Motor neuron (in vitro differentiated cells): ENCODE data around the gene PRORP. TPM values are rescaled to one million over a fixed set of nuclear protein-coding genes. Genes with fewer than 3 reads are reported as not detected.

Experiments used
- ATAC-seq, 8 experiments: fragments of 200-7000 bp; cut with Tn5 transposase; replicated peaks in 6 of 8; 2 replicates each; pipeline ENCODE4 v1.8.0; 2021; ENCODE audit warnings: mild to moderate bottlenecking in 8 of 8, moderate library complexity in 8 of 8
- H3K27ac ChIP-seq, 2 donors: fragments of 250-450 bp; sonication (Bioruptor Pico); 2 replicates each; pipeline ENCODE4 v1.9.0; 2021; ENCODE audit warnings: antibody characterized with exemption in 2 of 2, mild to moderate bottlenecking in 2 of 2, moderate library complexity in 1 of 2
- H3K4me1 ChIP-seq, 2 donors: fragments of 250-450 bp; sonication (Bioruptor Pico); replicated peaks in 1 of 2; 2 replicates each; pipeline ENCODE4 v1.6.1; 2021; ENCODE audit warnings: antibody characterized with exemption in 2 of 2, mild to moderate bottlenecking in 2 of 2, moderate library complexity in 1 of 2
- H3K4me3 ChIP-seq, 5 donors: fragments of 250-450 bp; sonication (Bioruptor Pico); 2 replicates each; pipeline ENCODE4 v1.9.0; 2021; ENCODE audit warnings: antibody characterized with exemption in 5 of 5, mild to moderate bottlenecking in 5 of 5, moderate library complexity in 4 of 5
- WGBS, 10 experiments: fragments of 450-650 bp; shearing (Covaris generic); methylation state at CpG; one replicate each; pipeline ENCODE4 v1.0.0; 2022; 5-methylcytosine and 5-hydroxymethylcytosine counted together
- in situ Hi-C, 9 experiments: fragments of 400-800 bp; cut with MboI; loops; one replicate each; pipeline ENCODE4 v1.15.0; 2021; ENCODE audit warnings: low sequenced_read_pairs in 9 of 9, low pct_unique_long_range_greater_than_20kb in 2 of 9; ENCODE audit not compliant: unreplicated experiment in 9 of 9
- total RNA-seq, 8 experiments: library from RNA; unstranded; fragments of 300-600 nt; gene quantifications; 2 replicates each; pipeline versions ENCODE4 v1.2.3 to v1.2.4, GENCODE V29; 2022

The PRORP gene
- total RNA-seq, 8 experiments from 2014 or later, result 9.5 to 44.5 (median 20.7) TPM

DNA sequence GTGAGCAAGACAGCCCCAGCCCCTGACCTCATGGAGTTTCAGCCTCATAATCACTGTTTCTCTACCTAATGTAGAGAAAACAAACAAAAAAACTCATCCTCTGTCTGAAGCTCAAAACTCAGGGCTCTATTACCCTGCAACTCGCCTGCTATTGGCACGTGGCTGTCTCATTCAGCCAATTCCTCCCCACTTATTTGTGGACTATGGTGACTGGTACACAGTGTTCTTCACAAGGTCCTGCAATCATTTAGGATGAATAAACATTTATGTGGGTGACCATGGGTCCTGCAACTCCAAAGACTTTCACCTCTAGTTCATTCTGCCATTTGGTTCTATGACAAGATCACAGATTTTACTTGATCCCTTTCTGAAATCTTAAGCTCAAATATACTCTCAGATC lies 5.2 kb upstream of the PRORP start:
- Histone ChIP-seq H3K4me1 (peaks cover 4 to 5% of the 10 kb centered on the region in 2 donors), H3K4me3 (no peak overlapping the region), H3K27ac (no peak overlapping the region)
- no peak for ATAC-seq
- 83 to 100% (median 96%) methylated on average over 1 to 2 of the region's 2 CpGs; no CpG with 5 or more reads in 2 of the 10 experiments for WGBS, 10 experiments
- in situ Hi-C loops, result no loop called here

DNA sequence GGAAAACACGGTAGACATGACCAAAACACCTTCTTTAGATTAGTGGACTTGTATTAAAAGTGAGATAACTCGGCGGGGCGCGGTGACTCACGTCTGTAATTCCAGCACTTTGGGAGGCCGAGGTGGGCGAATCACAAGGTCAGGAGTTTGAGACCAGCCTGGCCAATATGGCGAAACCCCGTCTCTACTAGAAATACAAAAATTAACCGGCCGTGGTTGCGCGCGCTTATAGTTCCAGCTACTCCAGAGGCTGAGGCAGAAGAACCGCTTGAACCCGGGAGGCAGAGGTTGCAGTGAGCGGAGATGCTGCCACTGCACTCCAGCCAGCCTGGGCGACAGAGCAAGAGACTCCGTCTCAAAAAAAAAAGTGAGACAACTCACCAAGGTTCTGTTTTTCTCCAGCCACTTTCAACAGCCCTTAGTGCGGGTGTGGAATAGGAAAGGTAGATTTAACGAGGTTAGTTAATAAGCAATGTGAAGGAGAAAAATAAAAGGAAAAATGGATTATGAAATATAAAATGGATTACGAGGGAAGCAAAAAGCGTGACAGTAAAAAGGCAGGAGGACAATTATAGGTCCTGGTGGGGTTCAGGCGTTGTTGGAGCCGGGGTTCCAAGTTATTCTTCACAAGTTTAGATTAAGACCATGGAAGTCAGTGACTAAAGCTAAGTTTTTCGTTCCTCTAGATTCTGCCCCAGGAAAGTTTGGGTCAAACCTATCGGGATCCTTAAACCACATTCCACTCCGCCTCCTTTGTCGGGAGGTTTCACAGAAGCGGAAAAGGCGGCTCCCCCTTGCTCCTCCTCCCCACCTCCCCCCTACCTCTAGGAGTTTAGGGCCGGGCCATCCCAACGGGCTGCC lies 1.1 kb upstream of the PRORP start:
- WGBS, 10 experiments, result 0 to 39% (median 7%) methylated on average over 4 to 25 of the region's 34 CpGs; no CpG with 5 or more reads in 1 of the 10 experiments
- ATAC-seq, result peak in 2 of 8 experiments; percentile 61 to 63
- Histone ChIP-seq H3K4me1 (peaks cover 10 to 12% of the 10 kb centered on the region in 2 donors), H3K4me3 (peak overlapping the region; percentile 85 to 100 (median 96)), H3K27ac (peak overlapping the region; percentile 78 to 95)
- in situ Hi-C loops, result no loop called here

DNA sequence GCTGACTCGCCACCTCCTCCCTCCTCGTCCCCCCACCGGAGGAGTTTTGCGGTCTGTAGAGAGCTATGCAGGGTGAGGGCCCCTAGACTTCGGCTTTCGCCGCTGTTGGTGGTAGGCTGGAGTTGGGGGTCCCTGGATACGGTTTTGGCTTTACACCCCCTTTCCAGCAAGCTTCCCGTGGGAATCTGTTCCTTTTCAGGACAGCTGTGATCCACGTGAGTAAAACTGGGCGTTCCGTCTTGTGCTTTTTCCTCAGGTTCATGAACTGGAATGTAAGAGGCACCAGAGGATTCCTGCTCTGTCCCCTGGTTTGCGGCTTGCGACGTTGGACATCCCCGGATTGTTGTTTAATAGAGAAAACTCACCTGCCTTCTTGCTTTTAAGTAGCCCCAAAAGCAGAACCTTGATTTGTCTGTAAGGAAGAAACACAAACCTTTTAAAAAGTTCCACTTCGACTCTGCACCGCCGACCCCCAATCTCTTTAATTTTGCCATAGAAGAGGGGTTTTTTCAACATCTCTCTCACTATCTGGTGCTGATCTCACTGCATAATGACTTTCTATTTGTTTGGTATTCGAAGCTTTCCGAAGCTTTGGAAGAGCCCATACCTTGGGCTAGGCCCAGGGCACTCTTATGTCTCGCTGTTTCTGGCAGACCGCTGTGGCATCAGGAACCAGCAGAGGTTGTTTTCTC lies 490 bp downstream of the PRORP start:
- ATAC-seq, result peak; percentile 26 to 65 (median 37)
- H3K27ac ChIP-seq, result peak overlapping the region in 1 of 2 donors; percentile 95
- peaks cover 10 to 12% of the 10 kb centered on the region in 2 donors for H3K4me1 ChIP-seq
- H3K4me3 ChIP-seq, result peak overlapping the region; percentile 85 to 100 (median 96)
- in situ Hi-C loops, result no loop called here
- 0 to 33% (median 9%) methylated on average over 1 to 18 of the region's 23 CpGs; no CpG with 5 or more reads in 2 of the 10 experiments for WGBS, 10 experiments

DNA sequence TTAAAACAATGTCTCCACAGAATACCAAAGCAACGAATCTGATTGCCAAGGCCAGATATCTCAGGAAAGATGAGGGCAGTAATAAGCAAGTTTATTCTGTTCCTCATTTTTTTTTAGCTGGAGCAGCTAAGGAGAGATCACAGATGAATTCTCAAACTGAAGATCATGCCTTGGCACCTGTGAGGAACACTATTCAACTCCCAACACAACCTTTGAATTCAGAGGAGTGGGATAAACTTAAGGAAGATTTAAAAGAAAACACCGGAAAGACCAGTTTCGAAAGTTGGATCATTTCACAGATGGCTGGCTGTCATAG lies 994 bp downstream of the PRORP start:
- Histone ChIP-seq H3K27ac (no peak overlapping the region), H3K4me3 (peak overlapping the region; percentile 85 to 100 (median 96)), H3K4me1 (peaks cover 10 to 12% of the 10 kb centered on the region in 2 donors)
- in situ Hi-C loops, result no loop called here
- ATAC-seq, result no peak
- 10 to 88% (median 60%) methylated on average over 2 to 3 of the region's 3 CpGs; no CpG with 5 or more reads in 4 of the 10 experiments for WGBS, 10 experiments

DNA sequence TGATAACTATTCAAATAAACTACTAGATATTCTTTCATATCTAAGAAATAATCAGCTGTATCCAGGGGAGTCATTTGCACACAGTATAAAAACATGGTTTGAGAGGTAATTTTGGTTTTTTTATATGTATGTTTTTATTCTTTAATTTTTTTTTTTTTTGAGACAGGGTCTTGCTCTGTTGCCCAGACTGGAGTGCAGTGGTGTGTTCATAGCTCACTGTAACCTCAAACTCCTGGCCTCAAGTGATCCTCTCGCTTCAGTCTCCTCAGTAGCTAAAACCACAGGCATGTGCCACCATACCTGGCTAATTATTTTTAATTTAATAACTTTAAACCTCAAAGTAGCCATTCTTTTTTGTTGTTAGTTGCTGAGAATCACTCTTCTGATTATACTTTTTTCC lies 1.8 kb downstream of the PRORP start:
- Histone ChIP-seq H3K27ac (no peak overlapping the region), H3K4me1 (peaks cover 10 to 12% of the 10 kb centered on the region in 2 donors), H3K4me3 (no peak overlapping the region)
- 75 to 100% (median 100%) methylated on average over 1 of the region's 1 CpG; no CpG with 5 or more reads in 1 of the 10 experiments for WGBS, 10 experiments
- ATAC-seq, result no peak
- in situ Hi-C loops, result no loop called here

DNA sequence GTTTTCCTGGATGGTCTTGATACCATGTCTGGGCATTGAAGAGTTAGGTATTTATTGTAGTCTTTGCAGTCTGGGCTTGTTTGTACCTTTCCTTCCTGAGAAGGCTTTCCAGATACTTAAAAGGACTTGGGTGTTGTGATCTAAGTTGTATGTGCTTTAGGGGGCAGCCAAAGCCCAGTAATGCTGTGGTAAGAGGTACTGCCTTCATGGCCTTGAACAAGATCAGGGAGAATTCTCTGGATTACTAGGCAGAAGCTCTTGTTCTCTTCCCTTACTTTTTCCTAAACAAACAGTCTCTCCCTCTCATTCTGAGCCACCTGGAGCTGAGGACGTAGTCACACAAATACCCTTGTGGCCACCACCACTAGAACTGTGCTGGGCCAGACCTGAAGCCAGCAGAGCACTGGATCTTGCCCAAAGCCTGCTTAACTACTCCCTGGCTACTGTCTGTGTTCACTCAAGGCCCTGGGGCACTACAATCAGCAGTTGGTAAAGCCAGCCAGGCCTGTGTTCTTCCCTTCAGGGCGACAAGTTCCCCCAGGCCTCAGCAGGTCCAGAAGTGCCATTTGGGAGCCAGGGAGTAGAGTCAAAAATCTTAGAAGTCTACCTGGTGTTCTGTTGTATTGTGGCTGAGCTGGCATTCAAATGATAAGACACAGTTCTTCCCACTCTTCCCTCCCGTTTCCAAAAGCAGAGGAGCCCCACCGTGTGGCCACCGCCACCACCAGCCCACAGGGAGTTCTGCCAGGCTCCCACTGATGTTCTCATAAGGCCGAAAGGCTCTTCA lies 11.4 kb downstream of the PRORP start:
- in situ Hi-C loops, result loop anchor here in 6 of 9 experiments (10.0 to 25.0 kb wide), 3 partner anchors 154 to 281 kb away; partner anchors contain the start of genes NFKBIA (in 3 of the 6) and PSMA6 (in 1 of the 6)
- Histone ChIP-seq H3K4me3 (no peak overlapping the region), H3K4me1 (no peaks in the 10 kb centered on the region), H3K27ac (no peak overlapping the region)
- ATAC-seq, result peak in 1 of 8 experiments; percentile 11
- 0 to 100% (median 80%) methylated on average over 1 to 6 of the region's 6 CpGs; no CpG with 5 or more reads in 4 of the 10 experiments for WGBS, 10 experiments

DNA sequence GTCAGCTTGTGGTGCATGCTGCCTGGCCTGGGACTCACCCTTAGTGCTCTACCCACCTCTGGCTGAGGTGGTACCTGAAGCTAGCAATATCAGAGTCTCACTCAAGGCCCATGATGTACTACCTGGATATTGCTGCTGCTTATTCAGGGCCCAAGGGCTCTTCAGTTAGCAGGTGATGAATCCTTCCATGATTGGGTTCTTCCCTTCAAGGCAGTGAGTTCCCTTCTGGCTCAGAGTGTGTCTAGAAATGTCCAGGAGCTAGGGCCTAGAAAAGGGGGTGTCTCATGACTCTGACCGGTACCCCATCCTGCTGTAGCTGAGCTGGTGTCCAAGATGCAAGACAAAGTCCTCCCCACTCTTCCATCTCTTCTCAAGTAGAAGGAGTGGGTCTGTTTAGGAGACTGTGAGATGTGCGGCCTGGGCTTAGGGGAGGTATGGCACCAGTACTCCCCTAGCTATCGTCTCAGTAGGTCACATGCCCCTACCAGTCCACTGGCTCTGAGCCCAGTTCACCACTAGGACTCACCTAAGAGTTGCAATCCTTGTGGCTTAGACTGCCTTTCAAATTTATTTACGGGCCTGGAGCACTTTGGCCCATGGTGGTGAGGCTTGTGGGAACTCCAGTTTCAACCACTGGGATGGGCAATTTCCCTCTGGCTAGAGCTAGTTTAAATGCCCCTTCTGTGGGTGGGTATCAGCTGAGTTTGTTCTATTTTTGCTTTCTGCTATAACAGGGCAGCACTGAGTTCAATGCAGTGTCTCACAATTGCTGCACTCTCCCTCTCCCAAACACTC lies 12.2 kb downstream of the PRORP start:
- WGBS, 10 experiments, result 80 to 100% (median 93%) methylated on average over 1 to 3 of the region's 4 CpGs; no CpG with 5 or more reads in 4 of the 10 experiments
- Histone ChIP-seq H3K4me1 (no peaks in the 10 kb centered on the region), H3K4me3 (no peak overlapping the region), H3K27ac (no peak overlapping the region)
- in situ Hi-C loops, result loop anchor here in 6 of 9 experiments (10.0 to 25.0 kb wide), 3 partner anchors 153 to 280 kb away; partner anchors contain the start of genes NFKBIA (in 3 of the 6) and PSMA6 (in 1 of the 6)
- no peak for ATAC-seq

DNA sequence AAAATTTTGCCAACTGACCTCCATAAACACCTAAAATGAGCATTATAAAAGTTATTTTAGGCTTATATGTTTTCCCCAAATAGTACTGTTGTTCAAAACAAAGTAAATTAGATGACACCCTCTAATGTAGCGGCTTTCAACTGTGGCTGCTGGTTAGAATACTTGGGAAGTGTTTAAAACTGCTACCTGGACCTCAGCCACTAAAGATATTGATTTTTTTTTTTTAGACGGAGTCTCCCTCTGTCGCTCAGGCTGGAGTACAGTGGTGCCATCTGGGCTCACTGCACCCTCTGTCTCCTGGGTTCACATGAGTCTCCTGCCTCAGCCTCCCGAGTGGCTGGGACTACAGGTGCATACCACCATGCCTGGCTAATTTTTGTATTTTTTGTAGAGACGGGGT lies 16.2 kb downstream of the PRORP start:
- 0 to 97% (median 75%) methylated on average over 1 to 5 of the region's 5 CpGs; no CpG with 5 or more reads in 5 of the 10 experiments for WGBS, 10 experiments
- Histone ChIP-seq H3K4me1 (no peaks in the 10 kb centered on the region), H3K27ac (no peak overlapping the region), H3K4me3 (no peak overlapping the region)
- in situ Hi-C loops, result loop anchor here in 6 of 9 experiments (10.0 to 25.0 kb wide), 3 partner anchors 149 to 276 kb away; partner anchors contain the start of genes NFKBIA (in 3 of the 6) and PSMA6 (in 1 of the 6)
- ATAC-seq, result no peak

DNA sequence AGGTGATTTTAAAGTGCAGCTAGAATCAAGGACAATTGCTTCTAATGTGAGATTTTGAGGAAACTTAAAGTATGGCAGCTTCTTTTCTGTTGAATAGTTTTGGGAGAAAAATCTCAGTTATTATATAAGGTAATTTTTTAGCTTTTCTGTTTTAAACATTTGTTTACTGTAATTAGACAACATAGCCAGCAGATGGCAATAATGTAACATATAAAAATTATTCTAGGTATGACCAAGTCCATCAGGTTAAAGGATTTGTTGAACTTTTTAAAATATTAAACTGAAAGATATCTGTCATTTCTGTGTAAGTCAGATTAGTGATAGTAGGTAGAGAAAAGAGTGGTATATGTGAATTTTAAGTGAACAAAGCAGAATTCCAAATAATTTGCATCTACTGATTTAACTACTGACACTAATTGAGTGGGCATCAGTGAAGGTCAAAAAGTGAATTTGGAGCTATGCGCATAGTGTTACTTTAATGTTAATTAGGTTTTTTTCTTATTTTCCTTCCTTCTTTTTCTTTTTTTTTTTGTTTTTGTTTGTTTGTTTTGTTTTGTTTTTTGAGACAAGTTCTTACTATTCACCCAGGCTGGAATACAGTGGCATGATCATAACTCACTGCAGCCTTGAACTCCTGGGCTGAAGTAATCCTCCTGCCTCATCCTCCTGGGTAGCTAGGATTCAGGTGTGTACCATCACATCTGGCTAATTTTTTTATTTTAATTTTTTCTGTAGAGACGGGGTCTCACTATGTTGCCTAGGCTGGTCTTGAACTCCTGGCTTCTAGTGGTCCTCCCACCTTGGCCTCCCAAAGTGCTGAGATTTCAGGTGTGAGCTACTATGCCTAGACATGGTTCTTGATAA lies 18.6 kb downstream of the PRORP start:
- H3K27ac ChIP-seq, result no peak overlapping the region
- in situ Hi-C loops, result loop anchor here in 7 of 9 experiments (10.0 to 25.0 kb wide), 3 partner anchors 146 to 274 kb away; partner anchors contain the start of genes NFKBIA (in 3 of the 7) and PSMA6 (in 1 of the 7)
- H3K4me3 ChIP-seq, result no peak overlapping the region
- peak in 2 of 8 experiments; percentile 19 to 56 for ATAC-seq
- WGBS, 10 experiments, result 92 to 100% (median 100%) methylated on average over 1 to 2 of the region's 2 CpGs
- H3K4me1 ChIP-seq, result no peaks in the 10 kb centered on the region

DNA sequence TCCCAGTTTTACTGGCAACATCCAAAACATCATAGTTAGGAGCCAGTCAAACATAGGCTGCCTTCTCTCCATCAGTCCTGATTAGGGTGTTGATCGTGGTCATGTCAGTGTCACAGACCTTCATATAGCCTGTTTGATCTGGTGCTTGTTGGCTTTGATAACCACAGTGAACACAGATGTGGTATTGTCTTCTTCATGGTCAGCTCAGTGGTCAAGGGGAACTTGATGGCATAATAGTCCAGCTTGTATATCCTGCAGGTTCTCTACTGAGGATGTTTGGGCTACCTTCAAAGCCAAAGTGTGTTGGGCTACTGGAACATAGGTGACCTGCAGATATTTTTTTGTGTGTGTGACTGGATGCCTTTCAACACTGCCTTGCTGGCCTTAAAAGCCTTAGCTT lies 21.7 kb downstream of the PRORP start:
- H3K4me3 ChIP-seq, result no peak overlapping the region
- H3K4me1 ChIP-seq, result no peaks in the 10 kb centered on the region
- in situ Hi-C loops, result loop anchor here in 7 of 9 experiments (10.0 to 25.0 kb wide), 3 partner anchors 143 to 271 kb away; partner anchors contain the start of genes NFKBIA (in 3 of the 7) and PSMA6 (in 1 of the 7)
- no peak overlapping the region for H3K27ac ChIP-seq
- 100% methylated on average over 1 of the region's 1 CpG; no CpG with 5 or more reads in 8 of the 10 experiments for WGBS, 10 experiments
- no peak for ATAC-seq

DNA sequence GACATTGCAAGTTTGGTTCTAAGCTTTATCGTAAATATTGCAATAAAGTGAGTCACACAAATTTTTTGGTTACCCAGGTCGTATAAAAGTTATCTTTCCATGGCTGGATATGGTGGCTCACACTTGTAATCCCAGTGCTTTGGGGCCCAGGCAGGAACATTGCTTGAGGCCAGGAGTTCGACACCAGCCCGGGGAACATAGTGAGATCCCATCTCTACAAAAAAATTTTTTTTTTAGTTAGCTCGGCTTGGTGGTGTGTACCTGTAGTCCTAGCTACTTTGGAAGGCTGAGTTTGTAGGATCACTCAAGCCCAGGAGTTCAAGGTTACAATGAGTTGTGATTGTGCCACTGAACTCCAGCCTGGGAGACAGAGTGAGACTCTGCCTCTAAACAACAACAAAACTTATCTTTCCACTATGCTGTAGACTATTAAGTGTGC lies 24.4 kb downstream of the PRORP start:
- WGBS, 10 experiments, result 88 to 100% (median 93%) methylated on average over 1 to 5 of the region's 5 CpGs; no CpG with 5 or more reads in 1 of the 10 experiments
- no peaks in the 10 kb centered on the region for H3K4me1 ChIP-seq
- no peak overlapping the region for H3K4me3 ChIP-seq
- H3K27ac ChIP-seq, result no peak overlapping the region
- no peak for ATAC-seq
- in situ Hi-C loops, result loop anchor here in 7 of 9 experiments (10.0 to 25.0 kb wide), 3 partner anchors 141 to 268 kb away; partner anchors contain the start of genes NFKBIA (in 3 of the 7) and PSMA6 (in 1 of the 7)
